GM19438 (cell line): ENCODE results near the gene SMARCB1.

Experiments used
- ATAC-seq: cut with Tn5 transposase; IDR thresholded peaks from one replicate; pipeline ENCODE4 v1.9.1; 2021; ENCODE audit warnings: low read depth; ENCODE audit not compliant: unreplicated experiment

SMARCB1 gene

GRCh38 chr22:23760056-23760455 lies 26.7 kb upstream of the SMARCB1 start:
- ATAC-seq = no peak

DNA sequence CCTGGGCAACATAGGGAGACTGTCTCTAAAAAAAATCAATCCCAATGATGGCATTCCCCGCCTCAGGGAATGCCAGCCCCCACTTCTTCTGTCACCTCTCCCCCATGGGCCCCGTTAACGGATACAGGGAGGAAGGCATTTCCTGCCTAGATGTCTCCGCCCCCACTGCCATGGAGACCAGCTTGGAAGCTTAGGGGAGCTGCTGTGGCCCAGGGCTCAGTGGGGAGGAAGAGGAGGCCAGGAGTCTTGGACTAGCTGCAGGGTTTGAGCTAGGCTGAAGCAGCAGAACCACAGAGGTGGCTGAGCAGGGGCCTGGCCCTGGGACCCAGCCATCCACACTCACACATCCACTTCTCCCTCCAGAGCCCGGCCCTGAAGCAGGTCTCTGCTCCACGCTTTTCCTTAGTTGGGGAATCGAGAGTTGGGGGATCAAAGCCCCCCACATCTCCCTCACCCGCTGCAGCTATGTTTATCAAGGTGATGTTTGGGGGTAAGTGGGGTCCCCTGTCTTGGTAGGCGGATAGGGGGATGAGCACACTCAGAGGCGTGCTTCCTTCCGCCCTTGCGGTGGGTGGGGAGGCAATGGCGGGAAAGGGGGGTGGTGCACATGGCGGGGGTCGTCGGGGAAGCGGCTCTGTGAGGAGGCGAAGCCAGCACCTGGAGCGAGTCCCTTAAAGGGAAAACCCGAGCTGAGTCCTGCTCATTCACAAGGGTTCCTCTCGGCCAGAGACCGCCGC lies 23.8 kb upstream of the SMARCB1 start, which contains the start of gene C22orf15:
Gene C22orf15 (plus strand): TSS at position 149 of the 737 bp plus-strand sequence. CDS start 317 bp downstream, at position 466.
- ATAC-seq = no peak

DNA sequence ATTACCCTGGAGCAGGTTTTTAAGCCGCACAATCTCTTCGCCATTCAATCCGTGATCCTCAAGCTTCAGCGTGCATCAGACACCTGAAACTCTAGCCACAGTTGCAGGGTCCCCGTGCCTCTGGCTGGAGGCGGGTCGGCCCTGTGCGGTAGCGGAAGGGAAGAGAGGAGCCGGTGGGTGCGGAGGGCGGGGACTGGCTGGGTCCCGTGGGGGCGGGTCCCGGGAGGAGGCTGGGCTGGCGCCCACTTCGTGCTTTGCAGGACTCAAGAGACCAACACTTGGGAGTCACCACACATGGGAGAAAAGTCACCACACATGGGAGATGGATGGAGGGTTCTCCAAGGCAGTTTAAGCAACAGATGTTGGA lies 23.2 kb upstream of the SMARCB1 start:
- no peak for ATAC-seq

DNA sequence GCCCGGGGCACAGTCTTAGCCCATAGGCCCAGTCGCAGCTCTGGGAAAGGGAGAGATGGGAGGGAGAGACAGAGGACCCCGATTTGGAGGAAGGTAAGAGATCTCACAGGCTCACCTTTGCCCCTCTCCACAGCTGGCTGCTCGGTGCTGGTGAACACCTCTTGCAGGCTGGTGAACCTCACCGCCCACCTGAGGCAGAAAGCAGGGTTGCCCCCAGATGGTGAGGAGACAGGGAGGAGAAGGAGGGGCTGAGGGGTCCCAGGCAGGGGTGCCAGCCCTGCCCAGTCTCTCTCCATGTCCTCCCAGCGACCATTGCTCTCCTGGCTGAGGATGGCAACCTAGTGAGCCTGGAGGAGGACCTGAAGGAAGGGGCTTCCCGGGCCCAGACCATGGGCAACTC lies 22.8 kb upstream of the SMARCB1 start:
- no peak for ATAC-seq

DNA sequence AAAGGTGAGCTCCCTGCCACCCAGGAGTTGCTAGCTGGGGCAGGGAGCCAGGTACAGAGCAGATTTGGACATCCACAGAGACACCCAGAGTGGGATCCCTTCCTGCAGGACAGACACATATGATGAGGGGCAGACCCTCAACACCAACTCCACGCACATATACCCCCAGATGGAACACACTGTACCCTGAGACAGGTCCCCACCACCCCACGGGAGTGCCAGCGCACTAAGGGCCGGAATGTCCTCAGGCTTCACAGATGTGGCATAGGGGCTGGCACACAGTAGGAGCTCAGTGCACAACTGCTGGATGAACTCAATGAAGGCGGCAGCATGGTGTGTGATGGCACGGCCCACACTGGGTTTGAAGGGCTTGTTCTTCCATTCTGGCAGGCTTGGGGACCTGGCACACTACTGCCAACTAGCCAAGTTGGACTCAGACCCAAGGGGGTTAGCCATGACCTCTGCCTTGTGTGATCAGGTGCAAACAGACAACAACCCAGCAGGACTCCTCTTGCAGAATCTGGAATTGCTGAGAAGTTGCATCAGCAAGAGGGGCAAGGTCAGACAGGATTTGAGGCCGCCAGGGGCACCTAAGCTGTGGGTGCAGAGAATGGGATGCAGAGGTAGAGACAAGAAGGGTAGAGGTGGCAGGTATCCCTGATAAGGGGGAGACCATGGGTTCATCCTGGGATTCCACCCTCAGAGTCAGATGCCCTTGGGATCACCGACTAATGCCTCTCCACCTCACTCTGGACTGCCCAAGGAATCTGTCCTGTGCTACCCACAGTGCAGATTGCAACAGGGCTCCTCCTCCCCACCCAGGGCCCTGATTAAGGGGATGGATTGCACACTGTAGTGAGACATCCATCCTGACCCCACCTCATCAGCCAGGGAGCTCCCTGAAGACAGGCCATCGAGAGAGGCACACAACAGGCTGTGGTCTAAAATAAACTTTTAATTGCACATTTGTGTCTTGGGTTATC lies 21.6 kb upstream of the SMARCB1 start:
- ATAC-seq = no peak

DNA sequence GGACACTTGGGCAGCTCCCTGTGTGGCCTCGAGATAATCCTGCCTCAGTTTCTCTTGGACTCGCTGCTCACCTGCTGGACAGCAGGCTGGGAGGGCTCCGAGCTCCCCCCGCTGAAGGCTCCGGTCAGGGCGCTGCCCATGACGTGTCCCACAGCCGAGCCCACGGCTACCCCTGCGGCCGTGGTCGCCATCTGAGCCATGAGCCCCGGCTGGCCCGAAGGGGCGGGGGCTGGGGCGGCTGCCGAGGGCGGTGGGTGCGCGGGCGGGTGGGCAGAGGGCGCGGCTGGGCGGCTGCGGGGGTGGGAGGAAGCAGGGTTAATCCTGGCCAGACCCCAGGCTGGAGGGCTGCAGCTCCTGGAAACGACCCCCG lies 19.5 kb upstream of the SMARCB1 start:
- ATAC-seq = no peak

DNA sequence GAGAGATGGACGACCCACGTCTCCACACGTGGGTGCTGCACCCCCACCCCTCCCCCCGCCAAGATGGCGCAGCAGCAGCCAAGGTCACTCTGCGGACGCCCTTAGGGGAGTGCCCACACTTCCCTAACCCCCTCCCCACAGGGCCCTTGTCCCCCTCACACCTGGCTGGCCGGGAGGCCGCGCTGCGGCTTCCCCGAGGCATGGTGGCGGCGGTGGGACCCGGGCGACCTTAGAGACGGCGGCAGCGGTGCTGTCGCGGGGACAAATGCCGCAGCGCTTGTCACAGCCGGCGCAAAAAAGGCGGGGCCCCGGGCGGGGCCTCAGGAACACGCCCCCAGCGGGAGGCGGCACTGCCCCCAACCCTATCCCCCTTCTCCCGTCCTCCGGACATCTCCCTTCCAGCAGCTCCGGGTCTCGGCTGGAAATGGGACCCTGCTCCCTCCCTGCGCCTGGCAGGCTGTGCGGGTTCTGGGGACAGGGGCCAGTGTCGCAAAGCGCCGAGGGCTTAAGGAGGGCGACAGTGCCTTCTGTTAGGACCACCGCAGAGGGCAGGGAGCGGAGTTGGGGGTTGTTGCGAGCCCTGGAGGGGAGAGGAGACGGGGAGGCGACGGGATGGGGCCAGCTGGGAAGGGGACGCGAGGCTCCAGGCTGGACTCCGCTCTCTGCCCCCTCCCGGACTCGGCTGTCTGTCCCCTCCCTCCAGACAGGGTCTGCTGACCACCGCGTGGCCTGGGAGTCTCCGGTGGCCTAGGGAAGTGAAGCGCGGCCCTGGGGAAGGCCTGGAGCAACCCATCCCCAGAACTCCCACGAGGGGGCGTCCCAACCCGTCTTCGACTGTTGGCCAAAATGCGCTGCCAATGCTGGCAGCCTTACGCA lies 18.9 kb upstream of the SMARCB1 start, which contains the start of gene CHCHD10:
Gene CHCHD10 (minus strand): TSS at position 300 of the 876 bp plus-strand sequence. CDS start 98 bp downstream, at position 202.
- ATAC-seq = peak; percentile 41

- ATAC-seq = no peak
Observed at GRCh38 chr22:23769321-23769965, 17.3 kb upstream of the SMARCB1 start.

DNA sequence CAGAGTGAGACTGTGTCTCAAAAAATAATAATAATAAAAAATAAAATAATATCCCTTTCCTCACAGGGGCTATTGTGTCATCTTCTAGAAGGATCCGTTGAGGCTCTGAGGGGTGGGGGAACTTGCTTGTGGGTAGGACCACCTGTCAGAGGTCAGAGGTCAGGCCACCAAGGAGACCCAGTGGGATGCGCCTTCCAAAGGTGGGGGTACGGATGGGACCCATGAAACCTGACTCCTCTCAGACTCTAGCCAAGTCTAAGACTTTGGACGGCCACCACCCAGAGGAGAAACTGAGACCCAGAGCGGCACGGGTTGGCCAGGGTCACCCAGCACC lies 14.5 kb upstream of the SMARCB1 start:
- no peak for ATAC-seq

GRCh38 chr22:23772649-23773473 lies 13.9 kb upstream of the SMARCB1 start, which contains the start of gene MMP11:
TSS of gene MMP11 (plus strand) at chr22:23772849. CDS start at chr22:23772871, 22 bp downstream.
- no peak for ATAC-seq

- ATAC-seq = no peak
Observed at GRCh38 chr22:23773483-23774113, 13.2 kb upstream of the SMARCB1 start.

GRCh38 chr22:23774114-23774921 lies 12.4 kb upstream of the SMARCB1 start:
- ATAC-seq = no peak

DNA sequence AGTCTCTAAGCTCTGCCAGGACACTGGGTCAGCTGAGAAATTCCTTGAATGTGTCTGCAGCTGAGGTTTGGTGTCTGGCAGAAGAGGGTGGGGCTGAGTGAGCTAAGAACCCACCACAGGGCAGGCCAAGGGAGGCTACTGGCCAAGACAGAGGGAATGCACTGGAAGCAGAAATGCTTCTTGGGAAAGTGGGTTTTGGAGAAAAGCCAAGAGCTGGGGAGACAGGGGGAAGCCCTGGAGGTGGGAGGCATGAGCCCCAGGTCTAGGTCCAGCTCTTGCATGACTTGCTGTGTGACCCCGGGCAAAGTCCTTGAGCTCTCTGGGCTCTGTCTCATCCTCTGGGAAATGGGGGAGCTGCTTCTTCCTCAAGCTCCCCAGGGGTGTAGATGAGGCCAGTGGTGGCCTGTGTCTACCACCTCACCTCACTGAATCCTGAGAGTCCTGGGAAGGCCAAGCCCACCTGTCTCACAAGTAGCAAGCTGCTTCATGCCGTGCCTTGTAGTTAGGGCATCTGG lies 11.8 kb upstream of the SMARCB1 start:
- ATAC-seq = no peak

- no peak for ATAC-seq
Observed at GRCh38 chr22:23775779-23776375, 10.9 kb upstream of the SMARCB1 start.

DNA sequence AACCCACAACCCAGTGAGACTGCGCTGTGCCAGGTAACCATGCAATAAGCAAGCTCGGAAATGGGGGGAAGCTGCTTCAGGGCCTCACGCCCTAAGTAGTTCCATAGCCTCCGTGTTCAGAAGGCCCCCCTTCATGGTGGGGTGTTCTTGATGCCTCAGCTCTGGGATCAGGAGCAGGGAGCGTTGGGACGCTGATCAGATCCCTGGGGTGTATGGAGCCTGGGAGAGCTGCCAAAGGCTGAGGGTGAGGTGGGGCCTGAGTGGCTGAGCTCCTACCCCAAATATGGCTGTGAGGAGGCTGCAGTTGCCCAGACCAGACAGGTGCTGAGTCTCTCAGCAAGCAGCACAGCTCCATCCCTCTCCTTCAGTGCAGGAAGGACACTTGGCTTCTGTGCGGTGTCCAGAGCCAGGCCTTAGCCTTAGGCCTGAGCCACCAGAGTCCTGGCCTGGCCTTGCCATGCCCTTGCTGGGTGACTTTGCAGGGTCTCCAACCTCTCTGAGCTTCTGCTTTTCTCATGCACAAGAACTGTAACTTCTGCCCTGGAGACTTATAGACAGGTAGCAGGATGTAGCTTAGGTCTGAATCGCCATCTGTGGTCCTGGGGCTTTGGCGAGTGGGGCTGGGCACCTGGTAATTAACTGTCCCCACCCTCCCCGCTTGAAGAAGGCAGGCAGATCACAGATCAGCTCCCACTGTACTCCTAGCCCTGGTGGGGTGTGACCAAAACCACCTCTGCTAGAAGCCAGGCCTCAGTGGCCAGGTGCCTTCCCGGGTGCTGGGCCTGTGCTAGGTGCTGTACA lies 8.8 kb upstream of the SMARCB1 start:
- no peak for ATAC-seq

- no peak for ATAC-seq
Observed at GRCh38 chr22:23778577-23778900, 8.2 kb upstream of the SMARCB1 start.

DNA sequence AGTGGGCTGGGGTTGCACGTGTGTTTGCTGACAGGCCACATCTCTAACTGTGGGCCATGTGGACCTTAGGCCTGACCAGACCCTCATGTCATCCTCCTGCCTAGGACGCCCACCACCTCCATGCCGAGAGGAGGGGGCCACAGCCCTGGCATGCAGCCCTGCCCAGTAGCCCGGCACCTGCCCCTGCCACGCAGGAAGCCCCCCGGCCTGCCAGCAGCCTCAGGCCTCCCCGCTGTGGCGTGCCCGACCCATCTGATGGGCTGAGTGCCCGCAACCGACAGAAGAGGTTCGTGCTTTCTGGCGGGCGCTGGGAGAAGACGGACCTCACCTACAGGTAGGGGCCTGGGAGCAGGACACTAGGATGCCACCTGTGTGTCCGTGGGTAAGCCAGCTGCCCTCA lies 7.7 kb upstream of the SMARCB1 start:
- ATAC-seq = no peak
